A673 (cell line): Measurements from ENCODE around the gene CNOT1. TPM values are rescaled to one million over a fixed set of nuclear protein-coding genes. Genes with fewer than 3 reads are reported as not detected.

Source experiments
- BruUV-seq: library from RNA; stranded (reverse); fragments of 400-500 nt; replicated peaks from 2 replicates; lab custom pipeline; 2021; lab: Mats Ljungman, UMichigan
- CTCF ChIA-PET: fragments of 300-600 bp; sonication (Branson Sonifier 250); formaldehyde crosslinking; loops from one replicate; lab custom pipeline; 2022; ENCODE audit warnings: antibody characterized with exemption; lab: Charles Lee
- POLR2A ChIA-PET: fragments of 300-600 bp; sonication (Branson Sonifier 250); formaldehyde crosslinking; loops from one replicate; lab custom pipeline; 2022; ENCODE audit warnings: antibody characterized with exemption; ENCODE audit not compliant: low non-redundant PET; lab: Charles Lee
- DNase-seq: peaks from one replicate; pipeline ENCODE4 v3.0.0-alpha.2; 2015; ENCODE audit warnings: low spot score
- H3K27ac ChIP-seq: fragments of 200-600 bp; sonication (generic); 2 replicates; pipeline ENCODE4 v1.5.1; 2016; ENCODE audit warnings: mixed run types, low read depth, mild to moderate bottlenecking, mixed read lengths, antibody characterized with exemption, low read length; ENCODE audit not compliant: poor library complexity, severe bottlenecking
- H3K27me3 ChIP-seq: fragments of 200-600 bp; sonication (generic); replicated peaks from 2 replicates; pipeline ENCODE4 v1.6.1; 2017; ENCODE audit warnings: mixed run types, low read depth, mild to moderate bottlenecking, mixed read lengths, antibody characterized with exemption, low read length; ENCODE audit not compliant: insufficient read depth, poor library complexity
- H3K36me3 ChIP-seq: fragments of 200-600 bp; sonication (generic); 2 replicates; pipeline ENCODE4 v1.6.1; 2016; ENCODE audit warnings: mixed run types, mild to moderate bottlenecking, mixed read lengths, antibody characterized with exemption, low read length; ENCODE audit not compliant: insufficient read depth, poor library complexity, severe bottlenecking
- H3K4me1 ChIP-seq: fragments of 200-600 bp; sonication (generic); 2 replicates; pipeline ENCODE4 v1.6.1; 2017; ENCODE audit warnings: mixed run types, mild to moderate bottlenecking, mixed read lengths, antibody characterized with exemption, low read length; ENCODE audit not compliant: insufficient read depth, poor library complexity, severe bottlenecking
- H3K4me3 ChIP-seq: fragments of 200-600 bp; sonication (generic); 2 replicates; pipeline ENCODE4 v1.5.1; 2016; ENCODE audit warnings: low read depth, mixed run types, mild to moderate bottlenecking, mixed read lengths, low read length; ENCODE audit not compliant: poor library complexity, severe bottlenecking
- H3K9me3 ChIP-seq: fragments of 200-600 bp; sonication (generic); 2 replicates; pipeline ENCODE4 v1.6.1; 2016; ENCODE audit warnings: mixed run types, low read depth, mild to moderate bottlenecking, mixed read lengths, antibody characterized with exemption, low read length; ENCODE audit not compliant: poor library complexity, severe bottlenecking
- CTCF ChIP-seq: fragments of 300-800, 200-600 bp; sonication (generic); conservative IDR thresholded peaks from 2 replicates; pipeline ENCODE4 v1.5.1; 2017; ENCODE audit warnings: low read depth, mild to moderate bottlenecking, antibody characterized with exemption, low read length, moderate library complexity, mixed read lengths
- EZH2 ChIP-seq: fragments of 200-600 bp; sonication (generic); IDR thresholded peaks from 2 replicates; pipeline ENCODE4 v1.6.1; 2017; ENCODE audit warnings: borderline replicate concordance, low read depth, mild to moderate bottlenecking, mixed read lengths, antibody characterized with exemption, low read length; ENCODE audit not compliant: poor library complexity, severe bottlenecking
- intact Hi-C: fragments of 100-400 bp; cut with micrococcal nuclease; formaldehyde crosslinking; loops from one replicate; pipeline ENCODE4 v1.10.0; 2022; ENCODE audit not compliant: unreplicated experiment
- total RNA-seq: library from RNA; stranded (reverse); gene quantifications from 2 replicates; pipeline ENCODE4 v1.2.3, GENCODE V29; 2021

The CNOT1 gene
- total RNA-seq, 1 experiment from 2014 or later = 255 TPM

- Histone ChIP-seq H3K9me3 (no peaks in the 10 kb centered on the region), H3K4me3 (no peak overlapping the region), H3K36me3 (no peaks in the 10 kb centered on the region), H3K4me1 (no peaks in the 10 kb centered on the region), H3K27me3 (no peaks in the 10 kb centered on the region), H3K27ac (no peak overlapping the region)
- BruUV-seq = no TSS peak
- TF ChIP-seq CTCF = no peak
- no peak for TF ChIP-seq EZH2
- CTCF ChIA-PET = no interaction called here
- POLR2A ChIA-PET = no interaction called here
- no peak for DNase-seq
- intact Hi-C loops = no loop called here
These were observed 125.5 kb downstream of the CNOT1 start for GRCh38 chr16:58503863-58504688.

- no peaks in the 10 kb centered on the region for H3K36me3 ChIP-seq
- no peaks in the 10 kb centered on the region for H3K9me3 ChIP-seq
- no peak overlapping the region for H3K27ac ChIP-seq
- no peak overlapping the region for H3K4me3 ChIP-seq
- H3K27me3 ChIP-seq = no peaks in the 10 kb centered on the region
- no peaks in the 10 kb centered on the region for H3K4me1 ChIP-seq
- CTCF ChIA-PET = no interaction called here
- POLR2A ChIA-PET = no interaction called here
- DNase-seq = no peak
- no TSS peak for BruUV-seq
- intact Hi-C loops = no loop called here
- no peak for TF ChIP-seq CTCF
- TF ChIP-seq EZH2 = no peak
These were observed 126.3 kb downstream of the CNOT1 start for GRCh38 chr16:58503166-58503862.

GRCh38 chr16:58502217-58502921, 127.3 kb downstream of the CNOT1 start:
- Histone ChIP-seq H3K9me3 (no peaks in the 10 kb centered on the region), H3K4me3 (no peak overlapping the region), H3K36me3 (no peaks in the 10 kb centered on the region), H3K27ac (no peak overlapping the region), H3K27me3 (no peaks in the 10 kb centered on the region), H3K4me1 (no peaks in the 10 kb centered on the region)
- no peak for TF ChIP-seq EZH2
- no peak for TF ChIP-seq CTCF
- no peak for DNase-seq
- BruUV-seq = no TSS peak
- intact Hi-C loops = no loop called here
- CTCF ChIA-PET = no interaction called here
- POLR2A ChIA-PET = no interaction called here
